HEK293 (cell line): ENCODE data around the gene SLC35F4.

Experiments
- CTCF ChIA-PET: fragments of 350-600 bp; formaldehyde crosslinking; extraction: SDS; loops from one replicate; lab custom pipeline; 2021; ENCODE audit warnings: antibody characterized with exemption; lab: Yijun Ruan, JAX
- POLR2A ChIA-PET: fragments of 300-600 bp; formaldehyde crosslinking; extraction: SDS; loops from one replicate; lab custom pipeline; 2020; ENCODE audit warnings: antibody characterized with exemption, inconsistent platforms; lab: Yijun Ruan, JAX
- H3K27ac ChIP-seq: fragments of 200-500 bp; sonication (Bioruptor generic); 2 replicates; pipeline ENCODE4 v1.5.1; 2014; ENCODE audit warnings: low read depth, low read length, control low read depth, inconsistent platforms; ENCODE audit errors: extremely low read depth
- H3K36me3 ChIP-seq, 2 experiments: fragments of 200-500 bp in 1 of 2; sonication (Bioruptor generic) in 1 of 2; 1 replicate in 1 of 2; 2 replicates in 1 of 2; pipeline ENCODE4 v1.5.1; 2014 to 2017; ENCODE audit warnings: inconsistent platforms in 2 of 2, low read length in 2 of 2; ENCODE audit not compliant: control insufficient read depth in 2 of 2, insufficient read depth in 1 of 2
- H3K4me1 ChIP-seq: fragments of 200-500 bp; sonication (Bioruptor generic); 2 replicates; pipeline ENCODE4 v1.5.1; 2014; ENCODE audit warnings: mild to moderate bottlenecking, low read length, inconsistent platforms; ENCODE audit not compliant: control insufficient read depth, insufficient read depth
- H3K4me3 ChIP-seq: 2 replicates; pipeline ENCODE4 v1.5.1; 2011; ENCODE audit warnings: low read depth, mild to moderate bottlenecking, control low read depth, low read length, moderate library complexity
- H3K9me3 ChIP-seq: fragments of 200-500 bp; sonication (Bioruptor generic); 2 replicates; pipeline ENCODE4 v1.5.1; 2014; ENCODE audit warnings: low read depth, low read length, inconsistent platforms; ENCODE audit not compliant: control insufficient read depth, insufficient read depth
- AEBP2 ChIP-seq: fragments of 450-650 bp; formaldehyde crosslinking; IDR thresholded peaks from 2 replicates; pipeline ENCODE4 v1.5.1; 2016; ENCODE audit warnings: missing biosample characterization, missing genetic modification characterization, borderline replicate concordance
- CTCF ChIP-seq: fragments of 450-650 bp; formaldehyde crosslinking; IDR thresholded peaks from 2 replicates; pipeline ENCODE4 v1.5.1; 2016; ENCODE audit warnings: missing biosample characterization, missing genetic modification characterization
- ELK4 ChIP-seq: IDR thresholded peaks from 2 replicates; pipeline ENCODE4 v1.6.1; 2011; ENCODE audit warnings: mild to moderate bottlenecking, low read depth, low read length, borderline replicate concordance
- RBAK ChIP-seq: fragments of 450-650 bp; formaldehyde crosslinking; IDR thresholded peaks from 2 replicates; pipeline ENCODE4 v1.5.1; 2016; ENCODE audit warnings: missing biosample characterization, missing genetic modification characterization
- ZBTB11 ChIP-seq: fragments of 450-650 bp; formaldehyde crosslinking; conservative IDR thresholded peaks from 2 replicates; pipeline ENCODE4 v1.5.1; 2016; ENCODE audit warnings: low read depth, missing biosample characterization, missing genetic modification characterization
- ZBTB8A ChIP-seq: fragments of 450-650 bp; formaldehyde crosslinking; IDR thresholded peaks from 2 replicates; pipeline ENCODE4 v1.5.1; 2016; ENCODE audit warnings: missing biosample characterization, missing genetic modification characterization
- ZFP3 ChIP-seq: fragments of 450-650 bp; formaldehyde crosslinking; IDR thresholded peaks from 2 replicates; pipeline ENCODE4 v1.5.1; 2016; ENCODE audit warnings: low read depth, missing biosample characterization, missing genetic modification characterization
- ZFP69B ChIP-seq: fragments of 450-650 bp; formaldehyde crosslinking; IDR thresholded peaks from 2 replicates; pipeline ENCODE4 v1.5.1; 2016; ENCODE audit warnings: missing biosample characterization, missing genetic modification characterization
- ZNF157 ChIP-seq: fragments of 450-650 bp; formaldehyde crosslinking; IDR thresholded peaks from 2 replicates; pipeline ENCODE4 v1.5.1; 2016; ENCODE audit warnings: missing biosample characterization, missing genetic modification characterization
- ZNF2 ChIP-seq: fragments of 450-650 bp; formaldehyde crosslinking; IDR thresholded peaks from 2 replicates; pipeline ENCODE4 v1.5.1; 2016; ENCODE audit warnings: missing biosample characterization, missing genetic modification characterization
- ZNF214 ChIP-seq: fragments of 450-650 bp; formaldehyde crosslinking; IDR thresholded peaks from 2 replicates; pipeline ENCODE4 v1.5.1; 2017; ENCODE audit warnings: missing biosample characterization, mild to moderate bottlenecking, missing genetic modification characterization, borderline replicate concordance
- ZNF302 ChIP-seq: fragments of 450-650 bp; formaldehyde crosslinking; IDR thresholded peaks from 2 replicates; pipeline ENCODE4 v1.5.1; 2016; ENCODE audit warnings: missing biosample characterization, missing genetic modification characterization, low read depth
- ZNF510 ChIP-seq: fragments of 450-650 bp; formaldehyde crosslinking; IDR thresholded peaks from 2 replicates; pipeline ENCODE4 v1.5.1; 2018; ENCODE audit warnings: mild to moderate bottlenecking, missing genetic modification characterization, missing biosample characterization; ENCODE audit not compliant: insufficient replicate concordance
- ZNF580 ChIP-seq: fragments of 450-650 bp; formaldehyde crosslinking; IDR thresholded peaks from 2 replicates; pipeline ENCODE4 v1.5.1; 2016; ENCODE audit warnings: missing biosample characterization, missing genetic modification characterization
- ZNF654 ChIP-seq: fragments of 450-650 bp; formaldehyde crosslinking; IDR thresholded peaks from 2 replicates; pipeline ENCODE4 v1.5.1; 2016; ENCODE audit warnings: low read depth, missing biosample characterization, missing genetic modification characterization
- ZNF660 ChIP-seq: fragments of 450-650 bp; IDR thresholded peaks from 2 replicates; pipeline ENCODE4 v1.5.1; 2018; ENCODE audit warnings: missing biosample characterization, mild to moderate bottlenecking, missing genetic modification characterization
- ZNF670 ChIP-seq: fragments of 450-650 bp; formaldehyde crosslinking; IDR thresholded peaks from 2 replicates; pipeline ENCODE4 v1.5.1; 2016; ENCODE audit warnings: missing biosample characterization, missing genetic modification characterization, low read depth
- ZNF707 ChIP-seq: fragments of 450-650 bp; formaldehyde crosslinking; IDR thresholded peaks from 2 replicates; pipeline ENCODE4 v1.5.1; 2016; ENCODE audit warnings: missing biosample characterization, missing genetic modification characterization
- ZNF76 ChIP-seq: fragments of 450-650 bp; formaldehyde crosslinking; IDR thresholded peaks from 2 replicates; pipeline ENCODE4; 2016; ENCODE audit warnings: low read depth, missing biosample characterization, missing genetic modification characterization, borderline replicate concordance
- TF ChIP-seq, protein P1 (sequence below): fragments of 450-650 bp; IDR thresholded peaks from 2 replicates; pipeline ENCODE4 v1.5.1; 2018; ENCODE audit warnings: missing biosample characterization, missing genetic modification characterization
- TF ChIP-seq, protein P2 (sequence below): fragments of 450-650 bp; formaldehyde crosslinking; IDR thresholded peaks from 2 replicates; pipeline ENCODE4 v1.5.1; 2016; ENCODE audit warnings: missing biosample characterization, missing genetic modification characterization

The SLC35F4 gene

DNA sequence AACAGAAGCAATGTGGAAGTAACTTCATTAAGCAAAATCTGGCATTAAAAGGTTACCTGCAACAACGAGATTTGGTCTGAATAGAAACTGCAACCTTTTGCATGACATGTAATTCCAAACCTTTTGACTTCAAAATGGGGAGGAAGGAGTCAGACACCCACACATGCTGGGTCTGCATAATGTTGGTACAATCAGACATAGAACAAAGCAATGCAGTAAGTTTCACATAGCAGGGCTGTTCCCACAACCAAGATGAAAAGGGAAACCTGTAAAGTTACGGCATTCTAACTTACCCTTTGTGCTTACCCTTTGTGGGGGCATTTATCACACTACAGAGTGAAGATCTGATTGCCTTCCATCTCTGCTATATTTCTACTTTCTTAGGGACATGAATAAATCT is 10.1 kb upstream of the SLC35F4 start (continued):
- TF ChIP-seq ZNF670 (no peak), ZNF302 (no peak), ELK4 (no peak)

GRCh38 chr14:57875296-57875695 is 9.4 kb upstream of the SLC35F4 start:
- TF ChIP-seq ZBTB11 (no peak), ZNF214 (tag by site-specific recombination) (no peak), ZNF76 (tag by site-specific recombination) (no peak), ZNF707 (no peak), RBAK (no peak), ZFP3 (tag by site-specific recombination) (no peak)
- TF ChIP-seq, protein P1, sequence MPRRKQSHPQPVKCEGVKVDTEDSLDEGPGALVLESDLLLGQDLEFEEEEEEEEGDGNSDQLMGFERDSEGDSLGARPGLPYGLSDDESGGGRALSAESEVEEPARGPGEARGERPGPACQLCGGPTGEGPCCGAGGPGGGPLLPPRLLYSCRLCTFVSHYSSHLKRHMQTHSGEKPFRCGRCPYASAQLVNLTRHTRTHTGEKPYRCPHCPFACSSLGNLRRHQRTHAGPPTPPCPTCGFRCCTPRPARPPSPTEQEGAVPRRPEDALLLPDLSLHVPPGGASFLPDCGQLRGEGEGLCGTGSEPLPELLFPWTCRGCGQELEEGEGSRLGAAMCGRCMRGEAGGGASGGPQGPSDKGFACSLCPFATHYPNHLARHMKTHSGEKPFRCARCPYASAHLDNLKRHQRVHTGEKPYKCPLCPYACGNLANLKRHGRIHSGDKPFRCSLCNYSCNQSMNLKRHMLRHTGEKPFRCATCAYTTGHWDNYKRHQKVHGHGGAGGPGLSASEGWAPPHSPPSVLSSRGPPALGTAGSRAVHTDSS (tag by site-specific recombination), result no peak
- TF ChIP-seq, all 188 proteins: peak for 0
- ChIA-PET POLR2A (no interaction called here), CTCF (no interaction called here)
- H3K36me3 ChIP-seq, result no peaks in the 10 kb centered on the region
- no peak overlapping the region for H3K4me3 ChIP-seq
- no peaks in the 10 kb centered on the region for H3K9me3 ChIP-seq
- H3K4me1 ChIP-seq, result no peaks in the 10 kb centered on the region
- no peak overlapping the region for H3K27ac ChIP-seq

GRCh38 chr14:57871459-57872080 is 5.7 kb upstream of the SLC35F4 start:
- Histone ChIP-seq H3K27ac (no peak overlapping the region), H3K36me3 (no peaks in the 10 kb centered on the region), H3K9me3 (no peaks in the 10 kb centered on the region), H3K4me3 (no peak overlapping the region), H3K4me1 (no peaks in the 10 kb centered on the region)
- CTCF ChIA-PET, result interaction anchor here (0.6 to 4.6 kb wide), 16 partner anchors 11 to 480 kb away, joined by 3 to 61 read pairs (median 4); no protein-coding TSS in a partner anchor
- TF ChIP-seq CTCF (tag by site-specific recombination), result 0 out of 2 replicates have a peak, but pooled peaks have one; percentile 21
- TF ChIP-seq ZNF510, result no peak
- TF ChIP-seq ZNF580, result no peak
- no peak for TF ChIP-seq ZNF157 (tag by site-specific recombination)
- TF ChIP-seq ZNF660 (tag by site-specific recombination), result 0 out of 2 replicates have a peak, but pooled peaks have one; percentile 31
- 0 out of 2 replicates have a peak, but pooled peaks have one; percentile 48 for TF ChIP-seq ZNF2 (tag by site-specific recombination)
- TF ChIP-seq ZFP69B (tag by site-specific recombination), result no peak
- TF ChIP-seq, protein P2, sequence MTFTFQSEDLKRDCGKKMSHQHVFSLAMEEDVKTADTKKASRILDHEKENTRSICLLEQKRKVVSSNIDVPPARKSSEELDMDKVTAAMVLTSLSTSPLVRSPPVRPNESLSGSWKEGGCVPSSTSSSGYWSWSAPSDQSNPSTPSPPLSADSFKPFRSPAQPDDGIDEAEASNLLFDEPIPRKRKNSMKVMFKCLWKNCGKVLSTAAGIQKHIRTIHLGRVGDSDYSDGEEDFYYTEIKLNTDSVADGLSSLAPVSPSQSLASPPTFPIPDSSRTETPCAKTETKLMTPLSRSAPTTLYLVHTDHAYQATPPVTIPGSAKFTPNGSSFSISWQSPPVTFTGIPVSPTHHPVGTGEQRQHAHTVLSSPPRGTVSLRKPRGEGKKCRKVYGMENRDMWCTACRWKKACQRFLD (tag by site-specific recombination), result no peak
- TF ChIP-seq AEBP2 (tag by site-specific recombination), result no peak
- TF ChIP-seq ZNF654 (tag by site-specific recombination), result peak; percentile 45
- no peak for TF ChIP-seq ZBTB8A (tag by site-specific recombination)
- POLR2A ChIA-PET, result no interaction called here
